GM23338 (cell line): Measurements from ENCODE around the gene CD48.

Experiments used
- CTCF ChIP-seq, 2 experiments: fragments of 200-600 bp in 1 of 2; sonication (generic) in 1 of 2; conservative IDR thresholded peaks; 2 replicates each; pipeline versions ENCODE4 v1.5.1 to v1.6.1; 2016 to 2017; ENCODE audit warnings: antibody characterized with exemption in 2 of 2, low read depth in 2 of 2, mild to moderate bottlenecking in 2 of 2, moderate library complexity in 1 of 2
- EZH2 ChIP-seq: fragments of 200-600 bp; sonication (generic); IDR thresholded peaks from one replicate; pipeline ENCODE4 v1.8.0; 2017; ENCODE audit warnings: antibody characterized with exemption, mild to moderate bottlenecking, low read depth; ENCODE audit not compliant: unreplicated experiment
- EZH2phosphoT487 ChIP-seq: fragments of 200-600 bp; sonication (generic); IDR thresholded peaks from one replicate; pipeline ENCODE4 v1.8.1; 2018; ENCODE audit warnings: antibody characterized with exemption; ENCODE audit not compliant: unreplicated experiment
- JUNB ChIP-seq: IDR thresholded peaks from one replicate; pipeline ENCODE4 v1.6.1; 2016; ENCODE audit warnings: antibody characterized with exemption; ENCODE audit not compliant: unreplicated experiment
- POLR2AphosphoS5 ChIP-seq: IDR thresholded peaks from 2 replicates; pipeline ENCODE4 v1.6.1; 2016; ENCODE audit warnings: antibody characterized with exemption, low read depth
- REST ChIP-seq: IDR thresholded peaks from one replicate; pipeline ENCODE4 v1.6.1; 2018; ENCODE audit warnings: antibody characterized with exemption; ENCODE audit not compliant: unreplicated experiment

- TF ChIP-seq REST (no peak), JUNB (no peak), CTCF (conservative IDR thresholded peaks at IDR 0.05; ENCODE audit: low read depth in 2 of 2) (no peak), EZH2phosphoT487 (no peak), POLR2AphosphoS5 (no peak), EZH2 (no peak)
Measured at GRCh38 chr1:160669276-160669675, 42.3 kb downstream of the CD48 start.
